Adrenal gland (tissue), 5 donors: ENCODE results near the gene RAPGEF4.

ENCODE experiments used
- POLR2A ChIP-seq, 2 donors: fragments of 450-650 bp; IDR thresholded peaks; one replicate each; pipeline ENCODE4 v1.6.1; 2017; ENCODE audit warnings: antibody characterized with exemption in 2 of 2, mild to moderate bottlenecking in 2 of 2, moderate library complexity in 1 of 2
- TF ChIP-seq, protein P1 (sequence below), 6 experiments: fragments of 450-650 bp in 4 of 6; fragments of 200-600 bp in 2 of 6; sonication (generic) in 1 of 6; IDR thresholded peaks; 1 replicate in 5 of 6; 2 replicates in 1 of 6; pipeline versions ENCODE4 v1.5.1 to v1.8.0; 2016 to 2021; ENCODE audit warnings: antibody characterized with exemption in 6 of 6, mild to moderate bottlenecking in 2 of 6, moderate library complexity in 1 of 6
- donor health status: DM: no; HTN: no; CAD: no.

GRCh38 chr2:172749388-172749787 lies 13.7 kb downstream of the RAPGEF4 start:
- TF ChIP-seq, protein P1, sequence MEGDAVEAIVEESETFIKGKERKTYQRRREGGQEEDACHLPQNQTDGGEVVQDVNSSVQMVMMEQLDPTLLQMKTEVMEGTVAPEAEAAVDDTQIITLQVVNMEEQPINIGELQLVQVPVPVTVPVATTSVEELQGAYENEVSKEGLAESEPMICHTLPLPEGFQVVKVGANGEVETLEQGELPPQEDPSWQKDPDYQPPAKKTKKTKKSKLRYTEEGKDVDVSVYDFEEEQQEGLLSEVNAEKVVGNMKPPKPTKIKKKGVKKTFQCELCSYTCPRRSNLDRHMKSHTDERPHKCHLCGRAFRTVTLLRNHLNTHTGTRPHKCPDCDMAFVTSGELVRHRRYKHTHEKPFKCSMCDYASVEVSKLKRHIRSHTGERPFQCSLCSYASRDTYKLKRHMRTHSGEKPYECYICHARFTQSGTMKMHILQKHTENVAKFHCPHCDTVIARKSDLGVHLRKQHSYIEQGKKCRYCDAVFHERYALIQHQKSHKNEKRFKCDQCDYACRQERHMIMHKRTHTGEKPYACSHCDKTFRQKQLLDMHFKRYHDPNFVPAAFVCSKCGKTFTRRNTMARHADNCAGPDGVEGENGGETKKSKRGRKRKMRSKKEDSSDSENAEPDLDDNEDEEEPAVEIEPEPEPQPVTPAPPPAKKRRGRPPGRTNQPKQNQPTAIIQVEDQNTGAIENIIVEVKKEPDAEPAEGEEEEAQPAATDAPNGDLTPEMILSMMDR (IDR thresholded peaks at IDR 0.05): no peak
- TF ChIP-seq POLR2A (IDR thresholded peaks at IDR 0.05): no peak
